Keratinocyte (primary cell): ENCODE results near the gene RGS6.

Source experiments
- CTCF ChIP-seq, 3 experiments: IDR thresholded peaks in 1 of 3; conservative IDR thresholded peaks in 1 of 3; optimal IDR thresholded peaks in 1 of 3; 2 replicates in 2 of 3; 3 replicates in 1 of 3; pipeline versions ENCODE3 to v1.5.1; 2011; ENCODE audit warnings: low read length in 3 of 3, mild to moderate bottlenecking in 3 of 3, moderate library complexity in 2 of 3, control low read depth in 1 of 3, inconsistent platforms in 1 of 3; ENCODE audit not compliant: insufficient read depth in 2 of 3; ENCODE audit errors: extremely low read depth in 1 of 3
- EZH2 ChIP-seq: IDR thresholded peaks from one replicate; pipeline ENCODE4 v1.6.1; 2012; ENCODE audit warnings: inconsistent platforms, mild to moderate bottlenecking, low read length, moderate library complexity

- no peak for TF ChIP-seq CTCF (optimal IDR thresholded peaks at IDR 0.05 in 1 of 3, IDR thresholded peaks at IDR 0.05 in 1 of 3, conservative IDR thresholded peaks at IDR 0.05 in 1 of 3; ENCODE audit: extremely low read depth in 1 of 3, insufficient read depth in 2 of 3, low read length in 3 of 3)
- no peak for TF ChIP-seq EZH2
These were observed 498.2 kb downstream of the RGS6 start for GRCh38 chr14:72430457-72430856.
